GM12878 (cell line): ENCODE results near the gene MAP3K7CL.

ENCODE experiments used
- CEBPZ ChIP-seq: fragments of 150-350 bp; IDR thresholded peaks from 2 replicates; pipeline ENCODE4 v1.6.1; 2016; ENCODE audit warnings: low read depth, low read length
- MEF2A ChIP-seq: IDR thresholded peaks from 2 replicates; pipeline ENCODE4 v1.6.1; 2011; ENCODE audit warnings: low read depth, mild to moderate bottlenecking, low read length, moderate library complexity; ENCODE audit not compliant: insufficient read depth
- POLR2A ChIP-seq: IDR thresholded peaks from 2 replicates; pipeline ENCODE4 v1.6.1; 2011; ENCODE audit warnings: low read depth, mild to moderate bottlenecking, low read length
- POLR2AphosphoS5 ChIP-seq: IDR thresholded peaks from 2 replicates; pipeline ENCODE4 v1.6.1; 2011; ENCODE audit warnings: mild to moderate bottlenecking, low read length, inconsistent platforms
- RAD21 ChIP-seq: IDR thresholded peaks from 2 replicates; pipeline ENCODE4 v1.6.1; 2011; ENCODE audit warnings: mild to moderate bottlenecking, low read depth, low read length, moderate library complexity; ENCODE audit not compliant: insufficient read depth
- RCOR1 ChIP-seq: conservative IDR thresholded peaks from 2 replicates; pipeline ENCODE4 v1.6.1; 2012; ENCODE audit warnings: low read depth, low read length, improper control_type of control experiment

- no peak for TF ChIP-seq CEBPZ
- TF ChIP-seq RAD21, result no peak
- TF ChIP-seq MEF2A, result no peak
- TF ChIP-seq POLR2A, result no peak
- TF ChIP-seq POLR2AphosphoS5, result no peak
- TF ChIP-seq RCOR1, result no peak
Observed at GRCh38 chr21:29184037-29184436, 53.6 kb downstream of the MAP3K7CL start.
